HepG2 (cell line): Measurements from ENCODE around the gene MRPL54. TPM values are rescaled to one million over a fixed set of nuclear protein-coding genes. Genes with fewer than 3 reads are reported as not detected.

Experiments
- ASH2L ChIP-seq: fragments of 300-600, 200-600 bp; sonication (generic); IDR thresholded peaks from 2 replicates; pipeline ENCODE4 v1.7.0; 2017; ENCODE audit warnings: low read depth, mild to moderate bottlenecking, moderate library complexity, mixed read lengths, low read length; ENCODE audit not compliant: insufficient read length
- ATRX ChIP-seq: sonication (generic); formaldehyde crosslinking; IDR thresholded peaks from 2 replicates; pipeline ENCODE4 v1.4.0; 2020; ENCODE audit warnings: missing genetic modification reagents, borderline replicate concordance
- CBX5 ChIP-seq: sonication (generic); formaldehyde crosslinking; IDR thresholded peaks from 2 replicates; pipeline ENCODE4 v1.4.0; 2020; ENCODE audit warnings: missing genetic modification reagents, borderline replicate concordance
- CCAR2 ChIP-seq: fragments of 200-400 bp; formaldehyde crosslinking; optimal IDR thresholded peaks from 2 replicates; pipeline ENCODE3; 2018; ENCODE audit warnings: low read depth, mild to moderate bottlenecking, low read length, moderate library complexity
- ELF1 ChIP-seq: sonication (generic); formaldehyde crosslinking; IDR thresholded peaks from 2 replicates; pipeline ENCODE4 v1.4.0; 2020; ENCODE audit warnings: missing genetic modification reagents
- FOXK1 ChIP-seq: sonication (generic); formaldehyde crosslinking; IDR thresholded peaks from 2 replicates; pipeline ENCODE4 v1.4.0; 2020; ENCODE audit warnings: low read depth, missing genetic modification reagents, borderline replicate concordance
- FOXP1 ChIP-seq, 2 experiments: fragments of 450-650 bp in 1 of 2; IDR thresholded peaks; 2 replicates each; pipeline ENCODE4 v1.6.1; 2017 to 2018; ENCODE audit warnings: antibody characterized with exemption in 1 of 2
- HNRNPL ChIP-seq: fragments of 200-400 bp; formaldehyde crosslinking; IDR thresholded peaks from 2 replicates; pipeline ENCODE4 v1.6.1; 2017; ENCODE audit warnings: mild to moderate bottlenecking, low read depth, low read length
- HOXA7 ChIP-seq: sonication (generic); formaldehyde crosslinking; IDR thresholded peaks from 2 replicates; pipeline ENCODE4 v1.8.1; 2022; ENCODE audit warnings: mild to moderate bottlenecking, missing genetic modification reagents, moderate library complexity
- IRF9 ChIP-seq: sonication (generic); formaldehyde crosslinking; IDR thresholded peaks from 2 replicates; pipeline ENCODE4 v1.8.0; 2022; ENCODE audit warnings: missing genetic modification reagents, mild to moderate bottlenecking, borderline replicate concordance
- KAT2B ChIP-seq: fragments of 150-350 bp; IDR thresholded peaks from 2 replicates; pipeline ENCODE4 v1.6.1; 2014; ENCODE audit warnings: low read depth, low read length, borderline replicate concordance
- MAFG ChIP-seq: sonication (generic); formaldehyde crosslinking; IDR thresholded peaks from 2 replicates; pipeline ENCODE4 v1.5.1; 2020; ENCODE audit warnings: mild to moderate bottlenecking, missing genetic modification reagents
- NAIF1 ChIP-seq: sonication (generic); formaldehyde crosslinking; IDR thresholded peaks from 2 replicates; pipeline ENCODE4 v1.5.0; 2020; ENCODE audit warnings: mild to moderate bottlenecking, missing genetic modification reagents, borderline replicate concordance
- NFYC ChIP-seq: IDR thresholded peaks from 2 replicates; pipeline ENCODE4 v1.6.1; 2016; ENCODE audit warnings: missing genetic modification reagents, missing compliant biosample characterization
- PHF5A ChIP-seq: IDR thresholded peaks from one replicate; pipeline ENCODE4 v1.6.1; 2018; ENCODE audit warnings: low read depth, missing genetic modification reagents; ENCODE audit not compliant: unreplicated experiment
- RXRA ChIP-seq: sonication (generic); formaldehyde crosslinking; IDR thresholded peaks from 2 replicates; pipeline ENCODE4 v1.5.1; 2020; ENCODE audit warnings: missing genetic modification reagents
- SRY ChIP-seq: sonication (generic); formaldehyde crosslinking; IDR thresholded peaks from 2 replicates; pipeline ENCODE4 v1.8.0; 2022; ENCODE audit warnings: mild to moderate bottlenecking, missing genetic modification reagents
- TAF1 ChIP-seq: sonication (generic); formaldehyde crosslinking; IDR thresholded peaks from 2 replicates; pipeline ENCODE4 v1.4.0; 2020; ENCODE audit warnings: missing genetic modification reagents
- TARDBP ChIP-seq: sonication (generic); formaldehyde crosslinking; IDR thresholded peaks from 2 replicates; pipeline ENCODE4 v1.8.0; 2022; ENCODE audit warnings: mild to moderate bottlenecking, missing genetic modification reagents
- TBL1XR1 ChIP-seq: fragments of 150-350 bp; IDR thresholded peaks from 2 replicates; pipeline ENCODE4 v1.6.1; 2014; ENCODE audit warnings: borderline replicate concordance, low read length; ENCODE audit not compliant: partially characterized antibody
- TP53 ChIP-seq: sonication (generic); formaldehyde crosslinking; conservative IDR thresholded peaks from 2 replicates; pipeline ENCODE4 v1.4.0; 2020; ENCODE audit warnings: missing genetic modification reagents
- ZBTB37 ChIP-seq: sonication (generic); formaldehyde crosslinking; IDR thresholded peaks from 2 replicates; pipeline ENCODE4 v1.4.0; 2020; ENCODE audit warnings: mild to moderate bottlenecking, missing genetic modification reagents
- ZNF143 ChIP-seq: sonication (generic); formaldehyde crosslinking; IDR thresholded peaks from 2 replicates; pipeline ENCODE4 v1.4.0; 2020; ENCODE audit warnings: missing genetic modification reagents
- ZNF337 ChIP-seq: sonication (generic); formaldehyde crosslinking; IDR thresholded peaks from 2 replicates; pipeline ENCODE4 v1.5.1; 2020; ENCODE audit warnings: missing genetic modification reagents, low read depth, mild to moderate bottlenecking, borderline replicate concordance
- ZNF530 ChIP-seq: sonication (generic); formaldehyde crosslinking; IDR thresholded peaks from 2 replicates; pipeline ENCODE4 v1.5.0; 2020; ENCODE audit warnings: low read depth, mild to moderate bottlenecking, missing genetic modification reagents
- ZNF572 ChIP-seq: sonication (generic); formaldehyde crosslinking; IDR thresholded peaks from 2 replicates; pipeline ENCODE4 v1.5.1; 2020; ENCODE audit warnings: mild to moderate bottlenecking, missing genetic modification reagents
- ZSCAN31 ChIP-seq: sonication (generic); formaldehyde crosslinking; IDR thresholded peaks from 2 replicates; pipeline ENCODE4 v1.5.0; 2020; ENCODE audit warnings: low read depth, mild to moderate bottlenecking, missing genetic modification reagents
- polyA plus RNA-seq, 8 experiments: library from polyadenylated mRNA; depleted of rRNA in 3 of 8; stranded (reverse) in 7 of 8; unstranded in 1 of 8; fragments of >200 nt; fragmentation: Illumina TruSeq in 4 of 8; extraction: Trizol in 4 of 8; gene quantifications; 2 replicates each; pipeline versions ENCODE4 v1.2.1 to v1.2.3, GENCODE V29; 2011 to 2016; ENCODE audit warnings: low read depth in 4 of 8, missing spikeins in 1 of 8, mixed read lengths in 1 of 8; ENCODE audit not compliant: insufficient read depth in 1 of 8
- total RNA-seq, 5 experiments: library from RNA; depleted of rRNA; stranded (reverse); fragments of >200 nt; fragmentation: Illumina TruSeq; extraction: Trizol; gene quantifications; 2 replicates each; pipeline ENCODE4 v1.2.3, GENCODE V29; 2016; ENCODE audit warnings: low read depth in 1 of 5

MRPL54 gene
- total and polyA plus RNA-seq, 2 of the 13 experiments (the other 11 are each of a cell fraction or from before 2014, with no cell fraction given) = 36.8 to 66.9 TPM

- TF ChIP-seq ZSCAN31 (CRISPR knock-in tag) (peak; percentile 63; the same call in 1 of the 2 replicates), FOXP1 (IDR thresholded peaks at IDR 0.05) (no peak), FOXP1 (CRISPR knock-in tag; IDR thresholded peaks at IDR 0.05) (no peak), MAFG (CRISPR knock-in tag) (no peak), NFYC (CRISPR knock-in tag) (0 out of 2 replicates have a peak, but pooled peaks have one; percentile 35), ASH2L (peak; percentile 67), TAF1 (peak; percentile 81; the same call in 1 of the 2 replicates), ZNF143 (CRISPR knock-in tag) (peak; percentile 99), ZNF337 (CRISPR knock-in tag) (no peak), KAT2B (no peak), TARDBP (CRISPR knock-in tag) (peak; percentile 88), ZNF530 (CRISPR knock-in tag) (no peak), TBL1XR1 (peak; percentile 61), ELF1 (CRISPR knock-in tag) (peak; percentile 76), HOXA7 (CRISPR knock-in tag) (no peak), ZBTB37 (CRISPR knock-in tag) (no peak), CBX5 (CRISPR knock-in tag) (no peak), ATRX (CRISPR knock-in tag) (peak; percentile 4; the same call in 1 of the 2 replicates), ZNF572 (peak; percentile 93), HNRNPL (no peak), PHF5A (CRISPR knock-in tag) (no peak), FOXK1 (peak; percentile 25; the same call in 1 of the 2 replicates), RXRA (CRISPR knock-in tag) (0 out of 2 replicates have a peak, but pooled peaks have one; percentile 26), NAIF1 (CRISPR knock-in tag) (peak; percentile 98), SRY (CRISPR knock-in tag) (peak; percentile 79; the same call in 1 of the 2 replicates), TP53 (CRISPR knock-in tag) (no peak; the same call in 1 of the 2 replicates), IRF9 (peak; percentile 75), CCAR2 (peak; percentile 84)
These were observed 926 bp upstream of the MRPL54 start, which contains the start of gene APBA3 (continued) for GRCh38 chr19:3761382-3762129.
